ENCODE measurements around the gene CACNA1E.

Gene CACNA1E

GRCh38 chr1:181732218-181732990 is 249.1 kb downstream of the CACNA1E start:
- no peak overlapping the region for H3K4me3 ChIP-seq (ENCODE audit: low read depth, low read length)
- TF ChIP-seq, protein P1, sequence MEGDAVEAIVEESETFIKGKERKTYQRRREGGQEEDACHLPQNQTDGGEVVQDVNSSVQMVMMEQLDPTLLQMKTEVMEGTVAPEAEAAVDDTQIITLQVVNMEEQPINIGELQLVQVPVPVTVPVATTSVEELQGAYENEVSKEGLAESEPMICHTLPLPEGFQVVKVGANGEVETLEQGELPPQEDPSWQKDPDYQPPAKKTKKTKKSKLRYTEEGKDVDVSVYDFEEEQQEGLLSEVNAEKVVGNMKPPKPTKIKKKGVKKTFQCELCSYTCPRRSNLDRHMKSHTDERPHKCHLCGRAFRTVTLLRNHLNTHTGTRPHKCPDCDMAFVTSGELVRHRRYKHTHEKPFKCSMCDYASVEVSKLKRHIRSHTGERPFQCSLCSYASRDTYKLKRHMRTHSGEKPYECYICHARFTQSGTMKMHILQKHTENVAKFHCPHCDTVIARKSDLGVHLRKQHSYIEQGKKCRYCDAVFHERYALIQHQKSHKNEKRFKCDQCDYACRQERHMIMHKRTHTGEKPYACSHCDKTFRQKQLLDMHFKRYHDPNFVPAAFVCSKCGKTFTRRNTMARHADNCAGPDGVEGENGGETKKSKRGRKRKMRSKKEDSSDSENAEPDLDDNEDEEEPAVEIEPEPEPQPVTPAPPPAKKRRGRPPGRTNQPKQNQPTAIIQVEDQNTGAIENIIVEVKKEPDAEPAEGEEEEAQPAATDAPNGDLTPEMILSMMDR (IDR thresholded peaks at IDR 0.05; ENCODE audit: low read depth, low read length), result no peak

- H3K4me3 ChIP-seq (ENCODE audit: low read depth, low read length), result no peak overlapping the region
- TF ChIP-seq, protein P1 (IDR thresholded peaks at IDR 0.05; ENCODE audit: low read depth, low read length), result no peak
Observed at GRCh38 chr1:181733486-181733885, 250.2 kb downstream of the CACNA1E start.

- TF ChIP-seq, protein P1 (IDR thresholded peaks at IDR 0.05; ENCODE audit: low read depth, low read length), result no peak
- H3K4me3 ChIP-seq (ENCODE audit: low read depth, low read length), result no peak overlapping the region
Observed at GRCh38 chr1:181737056-181737455, 253.7 kb downstream of the CACNA1E start.

GRCh38 chr1:181739214-181739613 is 255.9 kb downstream of the CACNA1E start:
- H3K4me3 ChIP-seq (ENCODE audit: low read depth, low read length), result no peak overlapping the region
- TF ChIP-seq, protein P1 (IDR thresholded peaks at IDR 0.05; ENCODE audit: low read depth, low read length), result no peak

DNA sequence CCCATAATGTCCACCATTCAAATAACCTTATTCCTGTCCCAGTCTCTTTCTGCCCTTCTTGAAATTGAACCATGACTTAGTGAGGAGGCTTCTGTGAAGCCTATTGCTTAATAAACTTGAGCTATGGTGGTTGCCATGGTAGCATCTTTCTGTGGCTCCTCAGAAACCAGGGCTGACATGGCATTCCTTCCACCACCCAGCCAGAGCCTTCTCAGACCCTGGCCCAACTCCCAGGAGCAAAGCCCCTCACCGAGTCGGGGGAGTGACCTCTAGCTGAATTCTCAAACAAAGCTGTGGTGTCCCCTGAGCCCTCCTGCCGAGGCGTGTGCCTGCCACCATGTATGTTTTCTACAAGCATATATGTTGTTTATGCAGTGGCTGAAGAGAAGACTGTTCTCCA is 259.1 kb downstream of the CACNA1E start:
- H3K4me3 ChIP-seq (ENCODE audit: low read depth, low read length), result no peak overlapping the region
- TF ChIP-seq, protein P1 (IDR thresholded peaks at IDR 0.05; ENCODE audit: low read depth, low read length), result no peak

- TF ChIP-seq, protein P1 (IDR thresholded peaks at IDR 0.05; ENCODE audit: low read depth, low read length), result no peak
- H3K4me3 ChIP-seq (ENCODE audit: low read depth, low read length), result no peak overlapping the region
Observed at GRCh38 chr1:181743878-181744312, 260.6 kb downstream of the CACNA1E start.

DNA sequence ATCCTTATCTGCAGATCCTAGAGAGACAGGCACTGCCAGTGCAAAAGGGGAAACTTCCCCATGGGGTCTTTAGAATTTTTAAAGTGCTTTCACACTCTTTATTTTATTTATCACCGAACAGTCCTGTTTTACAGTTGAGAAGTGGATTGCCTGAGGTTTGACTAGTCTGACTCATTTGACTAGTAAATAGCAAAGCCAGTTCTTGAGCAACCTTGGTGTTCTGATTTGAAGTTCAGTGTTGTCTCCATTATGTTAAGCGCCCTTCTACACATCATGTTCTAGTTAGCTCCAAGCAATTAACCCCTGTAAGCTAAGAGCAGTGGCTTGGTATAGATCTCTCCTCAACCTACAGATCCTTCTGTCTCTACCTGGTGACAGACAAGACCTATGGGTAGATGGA is 262.9 kb downstream of the CACNA1E start:
- TF ChIP-seq, protein P1 (IDR thresholded peaks at IDR 0.05; ENCODE audit: low read depth, low read length), result no peak
- H3K4me3 ChIP-seq (ENCODE audit: low read depth, low read length), result no peak overlapping the region

Measured in WI38 (cell line).